NCI-H2107 (cell line): Measurements from ENCODE around the gene BSN.
"Not testable (repeated sequence)": the region's sequence is repeated elsewhere in the genome, so short reads cannot be mapped to it uniquely, and the experiment has no call there.

Experiments used
- DNase-seq: peaks from one replicate; lab custom pipeline; 2025; lab: John Stamatoyannopoulos, UW

The BSN gene

GRCh38 chr3:49673715-49674496 lies 119.6 kb downstream of the BSN start, which contains the start of gene APEH:
Gene APEH (plus strand): TSS chr3:49674351. CDS start chr3:49674402, 51 bp downstream.
- DNase-seq: no peak

- no peak for DNase-seq
Measured at GRCh38 chr3:49674497-49674983, 120.3 kb downstream of the BSN start.

- no peak for DNase-seq
Measured at GRCh38 chr3:49675912-49676311, 121.6 kb downstream of the BSN start.

DNA sequence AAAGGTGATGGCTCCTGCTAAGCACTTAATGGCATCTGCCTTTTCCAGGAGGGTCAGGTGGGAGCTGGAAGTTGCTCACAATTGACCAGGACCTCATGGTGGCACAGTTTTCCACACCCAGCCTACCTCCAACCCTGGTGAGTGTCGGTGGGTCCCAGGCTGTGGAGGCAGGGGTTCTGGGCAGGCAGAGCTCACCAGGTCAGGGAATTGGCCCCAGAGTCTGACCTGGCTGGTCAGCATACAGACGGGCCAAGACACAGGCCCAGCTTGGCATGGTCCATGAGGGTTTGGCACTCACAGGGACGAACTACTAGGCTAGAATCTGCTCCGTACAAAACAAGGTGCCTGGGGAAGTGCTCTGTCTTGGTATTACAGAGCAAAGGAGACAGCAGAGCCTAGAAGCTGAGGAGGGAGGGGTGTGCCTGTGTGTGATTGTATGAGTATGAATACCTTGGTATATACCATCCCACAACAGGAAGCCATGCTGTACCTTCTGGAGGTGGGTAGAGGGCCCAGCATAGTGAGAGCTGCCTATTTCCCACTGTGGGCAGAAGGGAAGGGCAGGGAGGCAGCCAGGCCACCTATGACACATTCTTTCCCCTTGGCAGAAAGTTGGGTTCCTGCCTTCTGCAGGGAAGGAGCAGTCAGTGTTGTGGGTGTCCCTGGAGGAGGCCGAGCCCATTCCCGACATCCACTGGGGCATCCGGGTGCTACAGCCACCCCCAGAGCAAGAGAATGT lies 126.4 kb downstream of the BSN start:
- no peak for DNase-seq

- no peak for DNase-seq
Measured at GRCh38 chr3:49681232-49681522, 126.9 kb downstream of the BSN start.

GRCh38 chr3:49681543-49681942 lies 127.3 kb downstream of the BSN start:
- DNase-seq: no peak

DNA sequence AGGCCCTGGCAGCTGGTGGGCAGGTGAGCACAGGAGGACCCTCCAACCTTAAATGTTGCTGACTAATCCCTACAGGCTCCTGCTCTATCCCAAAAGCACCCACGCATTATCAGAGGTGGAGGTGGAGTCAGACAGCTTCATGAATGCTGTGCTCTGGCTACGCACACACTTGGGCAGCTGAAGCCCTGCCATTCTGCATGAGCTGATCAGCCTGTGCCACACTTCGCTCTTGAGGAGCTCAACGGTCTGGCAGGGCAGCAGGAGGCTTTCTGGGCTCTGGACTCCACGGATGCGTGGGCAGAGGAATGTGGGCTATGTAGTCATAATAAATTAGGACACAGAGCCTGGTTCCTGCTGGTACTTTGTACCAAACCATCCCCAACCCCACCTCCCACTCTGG lies 128.9 kb downstream of the BSN start:
- DNase-seq: no peak

- not testable (repeated sequence) for DNase-seq
Measured at GRCh38 chr3:49684453-49684852, 130.2 kb downstream of the BSN start.

DNA sequence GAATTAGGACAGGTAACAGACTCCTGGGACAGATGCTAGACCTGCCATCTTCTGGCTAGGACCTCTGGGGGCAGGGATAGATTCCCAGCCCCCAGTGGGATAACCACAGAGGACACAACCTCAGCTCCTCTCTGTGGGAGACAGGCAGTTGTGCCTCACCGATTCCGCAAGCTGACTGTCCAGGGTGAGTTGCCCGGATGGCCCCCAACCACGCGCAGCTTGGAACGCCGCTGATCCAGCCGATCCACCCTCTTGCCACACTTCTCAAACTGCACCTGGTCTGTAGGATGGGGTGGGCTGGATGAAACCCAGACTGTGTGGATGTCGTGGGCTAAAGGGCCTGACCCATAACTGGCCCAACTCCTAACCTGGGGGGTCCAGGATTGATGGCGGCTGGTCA lies 130.8 kb downstream of the BSN start:
- DNase-seq: not testable (repeated sequence)

DNA sequence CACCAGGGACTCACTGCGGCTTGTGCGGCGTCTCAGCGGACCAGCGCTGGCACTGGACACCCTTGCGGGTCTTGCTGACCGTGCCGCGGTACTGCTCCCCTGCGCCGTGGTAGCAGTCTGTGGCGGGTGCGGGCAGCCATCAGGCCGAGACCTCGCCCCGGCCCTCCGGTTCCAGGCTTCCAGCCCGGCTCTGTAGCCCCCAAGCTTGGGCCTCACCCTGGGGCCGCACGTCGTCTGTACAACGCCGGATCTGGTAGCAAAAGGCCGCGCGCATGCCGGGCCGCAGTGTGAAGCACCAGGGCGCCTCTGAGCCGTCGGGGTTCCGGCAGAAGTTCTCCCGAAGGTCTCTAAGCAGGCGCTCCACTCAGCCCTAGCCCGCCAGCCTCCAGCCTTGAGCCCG lies 131.6 kb downstream of the BSN start:
- DNase-seq: not testable (repeated sequence)

GRCh38 chr3:49686346-49686745 lies 132.1 kb downstream of the BSN start:
- not testable (repeated sequence) for DNase-seq

- not testable (repeated sequence) for DNase-seq
Measured at GRCh38 chr3:49686769-49687423, 132.6 kb downstream of the BSN start.

DNA sequence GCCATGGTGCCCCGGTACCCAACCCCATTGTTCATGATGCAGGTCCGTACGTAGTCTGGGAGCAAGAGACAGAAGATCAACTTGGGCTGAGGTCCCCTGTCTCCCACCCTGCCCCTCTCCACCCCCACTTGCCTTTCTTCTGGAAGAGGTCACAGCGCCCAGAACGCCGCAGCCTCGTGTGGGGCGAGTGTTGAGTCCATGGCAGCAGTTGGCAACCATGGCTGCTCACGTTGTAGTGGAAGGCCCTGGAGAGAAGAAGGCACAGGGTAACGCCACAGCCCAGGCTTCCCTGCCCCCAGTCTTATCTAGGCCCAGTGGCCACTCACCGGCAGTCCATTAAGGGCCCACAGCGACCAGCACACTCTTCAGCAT lies 133.1 kb downstream of the BSN start:
- not testable (repeated sequence) for DNase-seq

DNA sequence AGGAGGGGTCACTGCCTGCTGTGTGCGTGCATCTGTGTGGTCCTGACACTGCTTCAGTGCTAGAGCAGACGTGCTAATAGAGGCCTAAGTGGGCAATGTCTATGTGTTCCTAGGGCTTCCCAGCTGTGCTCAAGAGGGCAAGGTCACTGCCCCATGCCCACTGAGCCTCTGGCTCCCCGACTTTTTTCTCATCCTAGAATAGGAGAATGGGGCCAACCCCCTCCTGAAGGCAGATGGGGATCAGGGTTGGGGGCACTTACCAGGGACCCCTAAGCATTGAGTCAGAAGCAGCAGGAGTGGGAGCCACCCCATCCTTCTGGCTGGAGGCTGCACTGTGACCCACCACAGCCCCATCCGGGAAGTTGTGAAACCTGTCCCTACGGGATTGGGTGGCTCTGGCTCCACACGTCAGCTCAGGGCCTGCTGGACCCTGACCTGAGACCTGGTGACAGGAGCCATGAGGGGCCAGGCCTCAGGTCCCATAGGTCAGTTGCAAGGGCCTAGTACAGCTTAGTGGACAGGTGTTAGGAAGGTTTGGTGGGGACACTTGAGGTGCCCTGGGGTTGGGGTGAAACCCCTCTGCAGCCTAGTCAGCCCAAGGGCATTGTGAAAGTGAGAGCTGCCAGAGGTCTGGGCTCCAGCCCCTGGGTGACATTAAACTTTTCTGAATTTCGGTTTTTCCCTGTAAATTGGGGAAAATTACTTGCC lies 134.2 kb downstream of the BSN start:
- DNase-seq: not testable (repeated sequence)

DNA sequence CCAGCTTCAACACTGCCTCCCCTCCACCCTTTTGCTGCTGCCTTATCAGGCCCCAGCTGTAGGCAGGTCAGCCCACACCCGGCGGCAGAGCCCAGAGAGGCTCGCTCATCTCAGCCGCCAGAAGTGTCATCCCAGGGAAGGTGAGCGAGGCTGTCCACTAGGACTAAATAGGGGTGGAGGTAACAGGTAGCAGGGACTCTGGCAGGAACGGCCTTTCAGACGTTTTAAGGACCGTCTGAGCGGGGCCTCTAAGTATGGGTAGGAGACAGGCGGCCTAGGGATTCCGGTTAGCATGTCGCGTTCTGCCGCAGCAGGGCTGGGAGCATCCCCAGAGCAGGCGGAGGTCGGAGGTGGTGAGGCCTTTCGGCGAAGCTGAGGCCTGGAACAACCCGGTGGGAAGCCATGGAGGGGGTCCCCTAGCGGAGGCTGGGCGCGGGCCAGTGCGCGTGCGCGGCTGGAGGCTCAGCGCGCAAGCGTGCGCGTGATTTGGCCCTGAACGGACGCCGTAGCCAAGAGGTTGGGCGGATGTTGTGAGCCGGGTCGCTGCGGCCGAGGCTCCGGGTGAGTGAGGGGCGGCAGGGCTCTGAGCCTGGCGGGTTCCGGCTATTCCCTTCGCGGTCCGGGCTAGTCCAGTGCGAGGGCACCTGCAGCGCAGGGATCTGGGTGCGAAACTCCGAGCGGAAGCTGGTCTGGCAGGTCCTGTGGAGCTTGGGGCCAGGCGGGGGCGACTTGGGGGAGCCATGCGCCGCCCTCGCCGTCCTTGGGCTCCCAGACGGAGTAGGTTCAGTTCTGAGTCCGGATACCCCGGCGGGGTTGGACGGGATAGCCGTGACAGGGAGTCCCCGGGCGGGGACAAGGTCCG lies 135.0 kb downstream of the BSN start, which contains the start of the genes MST1 and RNF123:
MST1 (minus strand) TSS at position 429 of the 862 bp plus-strand sequence. CDS start 783 bp downstream, outside the sequence.
RNF123 (plus strand) TSS at position 512 of the 862 bp plus-strand sequence. CDS start 1,609 bp downstream, outside the sequence.
- no peak for DNase-seq

GRCh38 chr3:49689908-49690624 lies 135.8 kb downstream of the BSN start:
- DNase-seq: not testable (repeated sequence)

GRCh38 chr3:49690856-49691255 lies 136.6 kb downstream of the BSN start:
- not testable (repeated sequence) for DNase-seq

GRCh38 chr3:49691481-49691880 lies 137.2 kb downstream of the BSN start:
- DNase-seq: not testable (repeated sequence)

DNA sequence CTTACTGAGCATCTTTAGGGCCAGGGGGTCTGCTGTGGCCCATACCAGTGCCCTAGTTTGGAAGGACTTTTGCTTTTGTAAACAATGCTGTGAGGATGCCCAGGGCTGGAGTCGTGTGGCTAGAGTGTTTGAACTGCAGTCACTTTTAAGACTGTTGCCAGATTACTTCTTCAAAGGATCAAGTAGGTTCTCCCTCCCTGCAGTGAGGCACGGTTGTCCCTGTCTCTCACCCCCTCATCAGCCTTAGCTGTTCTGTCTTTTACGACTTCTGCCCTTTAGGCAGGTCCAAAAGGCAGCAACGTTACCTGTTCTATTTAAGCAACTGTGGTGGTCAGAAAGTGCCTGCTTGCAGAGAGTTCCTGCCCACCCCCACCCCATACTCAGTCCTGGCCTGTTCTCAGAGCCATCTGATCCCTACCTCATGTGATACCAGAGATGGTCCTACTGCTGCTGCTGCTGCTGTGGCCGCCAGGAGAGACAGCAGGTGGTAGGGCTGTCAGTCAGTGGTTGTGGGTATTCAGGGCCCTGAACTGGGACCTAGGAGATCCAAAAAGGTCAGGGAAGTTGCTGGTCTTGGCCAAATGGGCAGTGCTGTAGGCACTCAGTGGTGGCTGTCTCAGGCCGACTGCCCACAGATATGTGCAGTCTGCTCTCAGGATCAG lies 140.3 kb downstream of the BSN start:
- DNase-seq: not testable (repeated sequence)
